Spleen (tissue), 11 donors: ENCODE data around the gene MAPT. TPM values are rescaled to one million over a fixed set of nuclear protein-coding genes. Genes with fewer than 3 reads are reported as not detected.

Source experiments
- DNase-seq: peaks from one replicate; pipeline ENCODE4 v3.0.0-alpha.2; 2020
- H3K27ac ChIP-seq, 8 donors: fragments of 200-600 bp; sonication (generic) in 7 of 8; 1 replicate in 4 of 8; 2 replicates in 4 of 8; pipeline versions ENCODE4 v1.5.0 to v1.8.0; 2016 to 2021; ENCODE audit warnings: inconsistent platforms in 4 of 8, mild to moderate bottlenecking in 4 of 8, moderate library complexity in 1 of 8
- H3K27me3 ChIP-seq, 7 donors: fragments of 200-600 bp; sonication (generic) in 6 of 7; replicated peaks in 1 of 7; 1 replicate in 4 of 7; 2 replicates in 3 of 7; pipeline versions ENCODE4 v1.5.0 to v1.8.0; 2016 to 2021; ENCODE audit warnings: inconsistent platforms in 3 of 7, mild to moderate bottlenecking in 1 of 7
- H3K36me3 ChIP-seq, 6 donors: fragments of 200-600 bp; sonication (generic) in 5 of 6; 1 replicate in 4 of 6; 2 replicates in 2 of 6; pipeline versions ENCODE4 v1.5.0 to v1.8.0; 2016 to 2021; ENCODE audit warnings: inconsistent platforms in 2 of 6
- H3K4me1 ChIP-seq, 6 donors: fragments of 200-600 bp; sonication (generic) in 5 of 6; 1 replicate in 3 of 6; 2 replicates in 3 of 6; pipeline versions ENCODE4 v1.5.0 to v1.8.0; 2016 to 2021; ENCODE audit warnings: inconsistent platforms in 3 of 6
- H3K4me3 ChIP-seq, 8 donors: fragments of 200-600 bp; sonication (generic) in 7 of 8; 1 replicate in 4 of 8; 2 replicates in 4 of 8; pipeline versions ENCODE4 v1.5.0 to v1.8.0; 2016 to 2021; ENCODE audit warnings: inconsistent platforms in 4 of 8, mild to moderate bottlenecking in 4 of 8, moderate library complexity in 2 of 8
- H3K9me3 ChIP-seq, 8 donors: fragments of 200-600 bp; sonication (generic) in 7 of 8; 1 replicate in 4 of 8; 2 replicates in 4 of 8; pipeline versions ENCODE4 v1.5.0 to v1.8.0; 2016 to 2021; ENCODE audit warnings: inconsistent platforms in 4 of 8
- CTCF ChIP-seq, 11 experiments: fragments of 200-600 bp in 7 of 11; fragments of 450-650 bp in 4 of 11; sonication (generic) in 4 of 11; IDR thresholded peaks in 8 of 11; conservative IDR thresholded peaks in 3 of 11; 1 replicate in 7 of 11; 2 replicates in 4 of 11; pipeline versions ENCODE4 v1.4.0 to v1.8.0; 2016 to 2021; ENCODE audit warnings: antibody characterized with exemption in 11 of 11, inconsistent platforms in 4 of 11, mild to moderate bottlenecking in 1 of 11
- POLR2A ChIP-seq, 3 donors: fragments of 450-650 bp; IDR thresholded peaks; one replicate each; pipeline ENCODE4 v1.5.1; 2017; ENCODE audit warnings: antibody characterized with exemption in 3 of 3, mild to moderate bottlenecking in 1 of 3
- POLR2AphosphoS5 ChIP-seq, 3 donors: sonication (generic); formaldehyde crosslinking; IDR thresholded peaks; one replicate each; pipeline ENCODE4 v1.5.1; 2017; ENCODE audit warnings: antibody characterized with exemption in 3 of 3
- WGBS, 5 donors: extraction: QIAGEN DNeasy Blood & Tissue Kit in 3 of 5; methylation state at CpG; one replicate each; pipeline versions ENCODE4 v1.1.5 to v1.1.7; 2013 to 2018; 5-methylcytosine and 5-hydroxymethylcytosine counted together
- intact Hi-C: fragments of 100-400 bp; cut with DNase I; formaldehyde crosslinking; loops from one replicate; pipeline ENCODE4 v1.15.0; 2023; ENCODE audit warnings: low total_unique reads
- polyA plus RNA-seq, 3 donors: library from polyadenylated mRNA; stranded (reverse); fragments of 200-250 nt; gene quantifications; one replicate each; pipeline ENCODE4 v1.2.1, GENCODE V29; 2013
- total RNA-seq, 7 donors: library from RNA; depleted of rRNA in 3 of 7; stranded (reverse); fragments of >200 nt in 3 of 7; fragmentation: NEBNext Ultra II Directional in 4 of 7; extraction: Animal tissue kit (Norgen Biotek cat#: 25700) in 4 of 7; gene quantifications; one replicate each; pipeline versions ENCODE4 v1.1.0 to v1.2.1, GENCODE V29; 2016 to 2021
- donor health status: healthy with polysubstance abuse.
- donor health status: DM: no; HTN: no; CAD: no; lungs with moderate emphysema.
- donor health status: DM: no; HTN: no; CAD: no.
- donor health status: Bipolar disorder and iron deficiency.
- donor health status: healthy.
- donor health status: DM: no; HTN: no; CAD: no.
- donor health status: DM: yes; HTN: yes; CAD: no.

MAPT gene
- total and polyA plus RNA-seq, 10 donors = 0.15 to 1.6 (median 0.66) TPM

DNA sequence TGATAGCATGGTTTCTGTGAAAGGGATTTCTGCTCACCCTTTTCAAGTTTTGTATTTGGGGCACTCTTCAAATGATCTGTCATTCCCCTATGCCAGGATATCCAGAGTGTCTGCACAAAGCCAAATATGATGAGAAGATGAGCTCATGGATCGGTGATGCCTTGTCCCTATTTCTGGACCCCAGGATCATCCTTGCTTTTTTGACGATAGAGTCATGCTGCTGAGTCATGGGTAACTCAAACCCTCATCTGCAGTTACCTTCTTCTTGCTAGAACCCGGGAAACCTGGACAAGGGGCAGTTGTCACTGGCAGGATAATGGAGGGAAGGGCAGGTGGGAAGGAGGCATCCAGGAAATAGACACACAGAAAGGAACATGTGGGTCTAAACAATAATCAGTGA lies 17.8 kb upstream of the MAPT start:
- Histone ChIP-seq H3K4me1 (peaks cover 0 to 15% (median 9%) of the 10 kb centered on the region in 6 donors), H3K4me3 (no peak overlapping the region), H3K27ac (no peak overlapping the region), H3K9me3 (peaks cover 0 to 4% (median 0%) of the 10 kb centered on the region in 8 donors), H3K36me3 (no peaks in the 10 kb centered on the region), H3K27me3 (peaks cover 0 to 6% (median 0%) of the 10 kb centered on the region in 7 donors)
- 72 to 88% (median 80%) methylated on average over 3 of the region's 3 CpGs for WGBS, 5 donors
- DNase-seq = no peak
- intact Hi-C loops = no loop called here
- TF ChIP-seq POLR2AphosphoS5 (IDR thresholded peaks at IDR 0.05) (no peak), POLR2A (IDR thresholded peaks at IDR 0.05) (no peak), CTCF (IDR thresholded peaks at IDR 0.05 in 8 of 11, conservative IDR thresholded peaks at IDR 0.05 in 3 of 11) (no peak)

GRCh38 chr17:45877467-45877866 lies 16.9 kb upstream of the MAPT start:
- Histone ChIP-seq H3K4me1 (peaks cover 0 to 15% (median 9%) of the 10 kb centered on the region in 6 donors), H3K27ac (no peak overlapping the region), H3K27me3 (peaks cover 0 to 6% (median 0%) of the 10 kb centered on the region in 7 donors), H3K9me3 (peaks cover 0 to 4% (median 0%) of the 10 kb centered on the region in 8 donors), H3K4me3 (no peak overlapping the region), H3K36me3 (no peaks in the 10 kb centered on the region)
- 68 to 83% (median 80%) methylated on average over 1 of the region's 1 CpG for WGBS, 5 donors
- no peak for DNase-seq
- TF ChIP-seq POLR2AphosphoS5 (IDR thresholded peaks at IDR 0.05) (no peak), POLR2A (IDR thresholded peaks at IDR 0.05) (no peak), CTCF (IDR thresholded peaks at IDR 0.05 in 8 of 11, conservative IDR thresholded peaks at IDR 0.05 in 3 of 11) (no peak)
- intact Hi-C loops = no loop called here

DNA sequence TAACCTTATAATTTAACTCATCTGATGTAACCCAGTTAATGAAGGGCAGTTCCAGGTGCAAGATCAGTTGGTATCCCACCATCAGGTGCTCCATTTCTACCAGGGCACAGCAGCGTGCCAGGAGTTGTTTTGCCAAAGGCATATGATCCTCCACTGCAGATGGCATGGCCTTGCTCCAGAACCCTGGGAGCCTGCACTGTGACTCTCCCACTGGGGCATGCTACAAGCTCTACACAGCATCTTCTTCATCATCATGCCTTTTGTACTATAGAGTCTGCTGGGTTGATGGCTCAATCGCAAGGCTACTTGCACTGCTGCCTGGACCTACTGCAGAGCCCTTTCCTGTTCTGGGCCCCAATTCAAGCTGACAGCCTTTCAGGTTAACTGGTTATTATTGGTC lies 11.3 kb upstream of the MAPT start:
- no peaks in the 10 kb centered on the region for H3K4me1 ChIP-seq
- intact Hi-C loops = no loop called here
- no peak for DNase-seq
- no peaks in the 10 kb centered on the region for H3K27me3 ChIP-seq
- 92 to 100% (median 96%) methylated on average over 1 to 2 of the region's 2 CpGs for WGBS, 5 donors
- H3K9me3 ChIP-seq = peaks cover 0 to 11% (median 7%) of the 10 kb centered on the region in 8 donors
- no peak for TF ChIP-seq POLR2A (IDR thresholded peaks at IDR 0.05)
- no peak for TF ChIP-seq POLR2AphosphoS5 (IDR thresholded peaks at IDR 0.05)
- TF ChIP-seq CTCF (IDR thresholded peaks at IDR 0.05 in 8 of 11, conservative IDR thresholded peaks at IDR 0.05 in 3 of 11) = no peak
- no peaks in the 10 kb centered on the region for H3K36me3 ChIP-seq
- no peak overlapping the region for H3K4me3 ChIP-seq
- H3K27ac ChIP-seq = no peak overlapping the region

GRCh38 chr17:45886852-45887251 lies 7.5 kb upstream of the MAPT start:
- TF ChIP-seq POLR2A (IDR thresholded peaks at IDR 0.05) (no peak), CTCF (IDR thresholded peaks at IDR 0.05 in 8 of 11, conservative IDR thresholded peaks at IDR 0.05 in 3 of 11) (no peak), POLR2AphosphoS5 (IDR thresholded peaks at IDR 0.05) (no peak)
- intact Hi-C loops = no loop called here
- Histone ChIP-seq H3K36me3 (no peaks in the 10 kb centered on the region), H3K27me3 (no peaks in the 10 kb centered on the region), H3K27ac (no peak overlapping the region), H3K4me1 (no peaks in the 10 kb centered on the region), H3K4me3 (no peak overlapping the region), H3K9me3 (peaks cover 0 to 11% (median 7%) of the 10 kb centered on the region in 8 donors)
- no peak for DNase-seq
- 81 to 96% (median 91%) methylated on average over 2 of the region's 2 CpGs for WGBS, 5 donors
